HG03196 (cell line): ENCODE results near the gene C5orf46.
"Not testable (repeated sequence)": the region's sequence is repeated elsewhere in the genome, so short reads cannot be mapped to it uniquely, and the experiment has no call there.

Experiments
- ATAC-seq: cut with Tn5 transposase; IDR thresholded peaks from one replicate; pipeline ENCODE4 v1.9.1; 2021; ENCODE audit not compliant: unreplicated experiment

The C5orf46 gene

GRCh38 chr5:147906326-147907095 is at the start of gene C5orf46:
TSS of gene C5orf46 (minus strand) at chr5:147906538. CDS start at chr5:147906501, 37 bp downstream.
- no peak for ATAC-seq

GRCh38 chr5:147954971-147955370 is 48.6 kb upstream of the C5orf46 start:
- ATAC-seq = no peak

- ATAC-seq = no peak
Observed at GRCh38 chr5:147949711-147950573, 43.6 kb upstream of the C5orf46 start.

DNA sequence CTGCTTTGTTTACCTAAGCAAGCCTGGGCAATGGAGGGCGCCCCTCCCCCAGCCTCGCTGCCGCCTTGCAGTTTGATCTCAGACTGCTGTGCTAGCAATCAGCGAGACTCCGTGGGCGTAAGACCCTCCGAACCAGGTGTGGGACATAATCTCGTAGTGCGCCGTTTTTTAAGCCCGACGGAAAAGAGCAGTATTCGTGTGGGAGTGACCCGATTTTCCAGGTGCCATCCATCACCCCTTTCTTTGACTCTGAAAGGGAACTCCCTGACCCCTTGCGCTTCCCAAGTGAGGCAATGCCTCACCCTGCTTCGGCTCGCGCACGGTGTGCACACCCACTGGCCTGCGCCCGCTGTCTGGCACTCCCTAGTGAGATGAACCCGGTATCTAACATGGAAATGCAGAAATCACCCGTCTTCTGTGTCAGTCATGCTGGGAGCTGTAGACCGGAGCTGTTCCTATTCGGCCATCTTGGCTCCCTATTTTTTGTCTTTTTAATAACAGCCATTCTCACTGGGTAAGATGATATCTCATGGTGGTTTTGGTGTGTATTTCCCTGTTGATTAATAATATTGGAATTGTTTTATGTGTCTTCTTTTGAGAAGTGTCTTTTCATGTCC is 40.4 kb upstream of the C5orf46 start:
- not testable (repeated sequence) for ATAC-seq

GRCh38 chr5:147939431-147940114 is 33.2 kb upstream of the C5orf46 start:
- ATAC-seq = no peak

DNA sequence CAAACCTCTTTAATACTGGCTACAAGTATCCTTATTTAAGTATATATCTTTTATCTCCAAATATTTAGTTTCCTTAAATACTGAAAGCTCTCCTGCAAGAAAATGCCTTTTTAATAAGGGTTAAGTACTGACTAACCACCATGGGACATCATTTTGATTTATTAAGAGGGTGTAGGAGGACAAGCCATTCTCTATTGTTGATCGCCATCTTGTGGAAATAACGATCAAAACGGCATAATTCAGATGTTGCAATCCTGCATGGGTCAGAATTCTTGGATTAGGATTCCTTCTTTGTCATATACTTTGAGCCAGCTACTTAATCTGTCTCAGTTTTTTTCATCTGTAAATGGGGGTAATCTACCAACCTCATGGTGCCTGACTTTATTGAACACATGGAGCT is 28.7 kb upstream of the C5orf46 start:
- ATAC-seq = no peak

DNA sequence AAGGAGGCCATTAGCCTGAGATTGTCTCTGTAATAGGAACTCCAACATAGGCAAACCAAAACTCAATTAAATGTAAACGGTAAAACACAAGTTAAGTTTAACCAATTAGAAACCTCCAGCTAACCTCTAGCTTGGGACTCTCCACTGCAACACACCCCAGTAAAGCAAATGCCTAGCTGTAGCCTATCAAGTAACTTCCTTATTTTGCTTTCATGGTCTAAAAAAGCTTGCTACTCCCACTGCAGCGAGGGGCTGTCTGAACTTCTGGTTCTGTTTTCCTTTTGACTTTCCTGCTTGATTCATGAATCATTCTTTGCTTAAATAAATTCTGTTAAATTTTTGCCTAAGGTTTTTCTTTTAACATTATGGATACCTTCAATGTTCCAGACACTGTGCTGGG is 24.4 kb upstream of the C5orf46 start:
- ATAC-seq = no peak

GRCh38 chr5:147927901-147928300 is 21.6 kb upstream of the C5orf46 start:
- ATAC-seq = no peak

DNA sequence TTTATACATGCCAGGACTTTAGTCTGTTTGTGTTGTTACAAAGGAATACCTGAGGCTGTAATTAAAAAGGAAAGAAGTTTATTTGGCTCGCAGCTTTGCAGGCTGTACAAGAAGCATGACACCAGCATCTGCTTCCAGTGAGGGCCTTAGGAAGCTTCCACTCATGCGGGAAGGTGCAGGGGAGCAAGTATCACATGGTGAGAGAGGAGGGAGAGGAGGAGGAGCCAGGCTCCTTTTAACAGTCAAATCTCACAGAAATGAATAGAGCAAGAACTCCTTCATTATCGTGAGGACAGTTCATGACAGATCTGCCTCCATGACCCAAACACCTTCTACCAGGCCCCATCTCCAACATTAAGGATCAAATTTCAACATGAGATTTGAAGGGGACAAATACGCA is 18.7 kb upstream of the C5orf46 start:
- ATAC-seq = no peak

DNA sequence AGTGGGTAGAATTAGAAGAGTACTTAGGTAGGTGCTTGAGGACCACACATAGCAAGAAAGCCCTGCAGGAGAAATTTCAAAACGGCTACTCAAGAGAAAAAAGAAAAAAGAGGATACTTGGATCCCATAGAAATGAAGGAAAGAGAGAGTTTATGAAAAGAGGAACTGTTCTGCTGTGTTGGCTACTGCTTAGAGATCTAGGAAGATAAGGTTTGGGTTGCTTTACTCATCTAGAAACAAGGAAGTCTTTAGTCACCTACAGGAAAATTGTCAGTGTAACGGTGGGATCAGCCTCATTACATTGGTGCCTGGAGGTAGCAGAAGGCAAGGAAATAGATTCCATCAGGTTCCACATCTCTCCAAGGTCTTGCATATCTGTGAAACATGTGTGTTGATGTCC is 14.8 kb upstream of the C5orf46 start:
- ATAC-seq = no peak

DNA sequence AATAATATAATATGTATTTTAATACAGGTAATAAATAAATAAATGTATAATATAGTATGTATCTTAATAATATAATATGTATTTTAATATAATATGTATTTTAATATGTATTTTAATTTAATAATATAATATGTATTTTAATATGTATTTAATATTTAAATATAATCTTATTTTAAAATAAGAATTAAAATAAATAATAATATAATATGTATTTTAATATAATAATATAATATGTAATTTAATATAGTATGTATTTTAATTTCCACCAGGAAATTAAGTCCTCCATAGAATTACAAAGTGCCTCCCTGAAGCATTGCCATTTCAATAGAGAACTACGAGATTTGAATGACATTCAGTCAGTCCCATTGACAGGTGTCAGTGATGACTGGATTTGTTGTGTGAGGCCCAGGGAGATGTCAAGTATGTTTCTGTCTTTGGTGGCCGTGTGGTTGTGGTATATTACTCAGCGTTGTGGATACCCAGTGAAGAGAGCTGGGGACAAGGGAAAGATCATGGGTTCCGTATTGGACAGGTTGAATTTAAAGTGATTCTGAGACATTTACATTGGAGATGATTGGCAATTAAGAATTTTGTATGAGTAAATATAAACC is 14.2 kb upstream of the C5orf46 start:
- ATAC-seq = no peak

GRCh38 chr5:147918899-147919298 is 12.6 kb upstream of the C5orf46 start:
- ATAC-seq = no peak

DNA sequence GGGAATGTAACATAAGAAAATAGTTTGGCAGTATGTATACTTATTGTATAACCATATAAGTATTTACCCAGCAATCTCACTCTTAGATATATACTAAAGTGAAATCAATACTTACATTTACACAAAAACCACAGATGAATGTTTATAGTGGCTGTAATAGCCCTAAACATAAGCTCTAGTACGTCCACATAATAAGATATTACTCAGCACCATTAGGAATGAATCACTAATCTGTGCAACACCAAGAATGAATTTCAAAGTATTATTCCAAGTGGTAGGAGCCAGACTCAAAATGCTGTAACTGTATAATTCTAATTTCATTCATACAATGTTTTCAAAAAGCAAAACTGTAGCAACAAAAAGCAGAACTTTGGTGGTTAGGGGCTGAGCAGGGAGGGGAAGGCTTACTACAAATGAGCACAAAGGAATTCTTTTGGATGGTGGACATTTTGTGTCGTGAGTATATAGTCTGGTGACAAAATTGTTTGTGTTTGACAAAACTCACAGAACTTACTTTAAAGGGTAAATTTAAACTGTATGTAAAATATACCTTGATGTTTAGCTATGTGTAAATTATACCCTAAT is 11.9 kb upstream of the C5orf46 start:
- no peak for ATAC-seq

GRCh38 chr5:147913786-147914185 is 7.4 kb upstream of the C5orf46 start:
- ATAC-seq = no peak

- no peak for ATAC-seq
Observed at GRCh38 chr5:147912011-147912410, 5.7 kb upstream of the C5orf46 start.

- no peak for ATAC-seq
Observed at GRCh38 chr5:147911427-147911826, 5.1 kb upstream of the C5orf46 start.

- ATAC-seq = no peak
Observed at GRCh38 chr5:147904110-147904509, 2.2 kb downstream of the C5orf46 start.

GRCh38 chr5:147902609-147903115 is 3.7 kb downstream of the C5orf46 start:
- ATAC-seq = no peak

DNA sequence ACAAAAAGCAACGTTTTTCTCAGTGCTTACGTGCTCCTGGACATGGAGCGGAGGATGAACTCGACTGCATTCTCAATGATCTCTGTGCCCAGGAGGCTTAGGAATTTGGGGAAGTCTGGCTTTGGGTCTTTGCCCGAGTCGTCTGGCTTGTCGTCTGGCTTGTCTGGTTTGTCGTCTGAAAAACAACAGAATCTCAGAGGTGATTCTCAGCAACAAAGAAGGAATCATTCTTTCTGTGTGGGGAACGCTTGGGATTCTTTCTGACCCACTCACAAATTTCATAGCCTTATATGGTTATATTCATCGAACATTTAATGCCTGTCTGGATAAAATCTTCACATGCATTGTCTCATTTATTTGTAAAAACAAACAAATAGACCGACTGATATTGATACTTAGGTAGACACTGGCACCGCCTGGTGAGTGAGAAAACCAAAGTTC is 4.7 kb downstream of the C5orf46 start:
- ATAC-seq = no peak

- no peak for ATAC-seq
Observed at GRCh38 chr5:147898875-147899401, 7.4 kb downstream of the C5orf46 start.
